Measurements from ENCODE around the gene VPS54. TPM values are rescaled to one million over a fixed set of nuclear protein-coding genes. Genes with fewer than 3 reads are reported as not detected.
"Not testable (repeated sequence)": the region's sequence is repeated elsewhere in the genome, so short reads cannot be mapped to it uniquely, and the experiment has no call there.

The VPS54 gene
- total and polyA plus RNA-seq, 9 of the 15 experiments (the other 6 are each of a cell fraction or from before 2014, with no cell fraction given): 4.9 to 23.2 (median 13.2) TPM

- in situ Hi-C loops (cut with MboI); H3K4me2 ChIP-seq (ENCODE audit: insufficient read depth, low read length); H4K20me1 ChIP-seq (replicated peaks; ENCODE audit: control insufficient read depth, insufficient read depth, low read length); FAIRE-seq; ATAC-seq; DNase-seq (ENCODE audit: extremely low read depth in 1 of 4, low spot score in 3 of 4); POLR2A ChIA-PET; H3K9me1 ChIP-seq (ENCODE audit: control insufficient read depth, insufficient read depth, low read length); H3K4me3 ChIP-seq; H3K27ac ChIP-seq (ENCODE audit: extremely low read depth, low read depth, low read length); H3K79me2 ChIP-seq (ENCODE audit: control insufficient read depth, insufficient read depth, low read length); H3K36me3 ChIP-seq (ENCODE audit: control insufficient read depth, insufficient read depth, low read length); H3K4me1 ChIP-seq (replicated peaks in 1 of 2; ENCODE audit: control insufficient read depth in 2 of 2, insufficient read depth in 2 of 2, low read length in 2 of 2); H2AFZ ChIP-seq (ENCODE audit: low read depth, low read length); CTCF ChIA-PET (ENCODE audit: low intra/inter-chr PET ratio); BruUV-seq (replicated peaks); H3K27me3 ChIP-seq (ENCODE audit: control insufficient read depth in 2 of 2, insufficient read depth in 2 of 2, low read length in 2 of 2); H3K9me3 ChIP-seq (replicated peaks; ENCODE audit: control insufficient read depth, insufficient read depth, low read depth, low read length); intact Hi-C loops (cut with micrococcal nuclease); H3K9ac ChIP-seq (ENCODE audit: insufficient read depth in 1 of 2, low read depth in 2 of 2, low read length in 2 of 2): not testable (repeated sequence)
- peak; percentile 24 for TF ChIP-seq RBM25 (IDR thresholded peaks at IDR 0.05; ENCODE audit: low read depth, low read length, severe bottlenecking)
- TF ChIP-seq KDM1A (IDR thresholded peaks at IDR 0.05): peak in 1 of 2 experiments; percentile 32; a peak in 1 of 4 replicates
- peak; percentile 35; the same call in 1 of the 2 replicates for TF ChIP-seq BCOR (IDR thresholded peaks at IDR 0.05)
- TF ChIP-seq ZNF146 (CRISPR knock-in tag; IDR thresholded peaks at IDR 0.05; ENCODE audit: unreplicated experiment): peak; percentile 88
- WGBS (ENCODE audit: insufficient coverage, low coverage, missing lambda C conversion rate): 96% methylated on average over 4 of the region's 4 CpGs
These were observed 87.1 kb downstream of the VPS54 start for GRCh38 chr2:63932104-63932503.

- Histone ChIP-seq H4K20me1 (replicated peaks; ENCODE audit: control insufficient read depth, insufficient read depth, low read length) (no peaks in the 10 kb centered on the region; the same call in 1 of the 2 replicates), H3K9me1 (ENCODE audit: control insufficient read depth, insufficient read depth, low read length) (no peaks in the 10 kb centered on the region), H3K4me1 (replicated peaks in 1 of 2; ENCODE audit: control insufficient read depth in 2 of 2, insufficient read depth in 2 of 2, low read length in 2 of 2) (no peaks in the 10 kb centered on the region), H2AFZ (ENCODE audit: low read depth, low read length) (no peak overlapping the region), H3K9ac (ENCODE audit: insufficient read depth in 1 of 2, low read depth in 2 of 2, low read length in 2 of 2) (no peak overlapping the region), H3K27ac (ENCODE audit: extremely low read depth, low read depth, low read length) (no peak overlapping the region), H3K79me2 (ENCODE audit: control insufficient read depth, insufficient read depth, low read length) (no peaks in the 10 kb centered on the region), H3K27me3 (ENCODE audit: control insufficient read depth in 2 of 2, insufficient read depth in 2 of 2, low read length in 2 of 2) (no peaks in the 10 kb centered on the region), H3K9me3 (replicated peaks; ENCODE audit: control insufficient read depth, insufficient read depth, low read depth, low read length) (no peaks in the 10 kb centered on the region), H3K4me2 (ENCODE audit: insufficient read depth, low read length) (no peak overlapping the region), H3K4me3 (no peak overlapping the region), H3K36me3 (ENCODE audit: control insufficient read depth, insufficient read depth, low read length) (peaks cover 5% of the 10 kb centered on the region; the same call in 1 of the 3 replicates)
- no TSS peak for BruUV-seq (replicated peaks)
- no peak for DNase-seq (ENCODE audit: extremely low read depth in 1 of 4, low spot score in 3 of 4)
- ChIA-PET CTCF (ENCODE audit: low intra/inter-chr PET ratio) (no interaction called here), POLR2A (interaction anchor here (0.7 kb wide), 1 partner anchor 53 kb away, joined by 3 read pairs; no protein-coding TSS in a partner anchor)
- WGBS (ENCODE audit: insufficient coverage, low coverage, missing lambda C conversion rate): 77% methylated on average over 6 of the region's 7 CpGs
- in situ Hi-C loops (cut with MboI): no loop called here
- no peak for ATAC-seq
- FAIRE-seq: no peak
- intact Hi-C loops (cut with micrococcal nuclease): no loop called here
- TF ChIP-seq ZBTB49 (CRISPR knock-in tag; IDR thresholded peaks at IDR 0.05; ENCODE audit: borderline replicate concordance) (no peak), SMAD1 (IDR thresholded peaks at IDR 0.05; ENCODE audit: low read depth, low read length, partially characterized antibody) (no peak), PRMT5 (CRISPR knock-in tag; IDR thresholded peaks at IDR 0.05) (no peak), CREB1 (IDR thresholded peaks at IDR 0.05) (no peak), CREB1 (CRISPR knock-in tag; IDR thresholded peaks at IDR 0.05) (no peak), FOXM1 (IDR thresholded peaks at IDR 0.05; ENCODE audit: low read depth) (no peak), FOXM1 (CRISPR knock-in tag; IDR thresholded peaks at IDR 0.05; ENCODE audit: low read depth) (no peak), ATF3 (IDR thresholded peaks at IDR 0.05) (no peak), ATF3 (CRISPR knock-in tag; conservative IDR thresholded peaks at IDR 0.05) (no peak)
These were observed 92.4 kb downstream of the VPS54 start for GRCh38 chr2:63926815-63927214.

Data from K562 (cell line).